ENCODE measurements around the gene STK24.

STK24 gene

GRCh38 chr13:98468929-98469328 lies 108.0 kb downstream of the STK24 start:
- TF ChIP-seq REST (IDR thresholded peaks at IDR 0.05; ENCODE audit: low read depth) (no peak), TEAD4 (IDR thresholded peaks at IDR 0.05) (no peak), FOXM1 (IDR thresholded peaks at IDR 0.05; ENCODE audit: borderline replicate concordance, low read depth) (no peak)

GRCh38 chr13:98468361-98468760 lies 108.5 kb downstream of the STK24 start:
- TF ChIP-seq TCF12 (IDR thresholded peaks at IDR 0.05; ENCODE audit: low read depth) (no peak), RAD21 (IDR thresholded peaks at IDR 0.05; ENCODE audit: low read depth) (0 out of 2 replicates have a peak, but pooled peaks have one; percentile 16)

GRCh38 chr13:98467263-98467985 lies 109.5 kb downstream of the STK24 start:
- TF ChIP-seq MAX (IDR thresholded peaks at IDR 0.05) (no peak), EGR1 (IDR thresholded peaks at IDR 0.05) (no peak), CREB1 (IDR thresholded peaks at IDR 0.05; ENCODE audit: low read depth) (no peak), ZBTB7A (IDR thresholded peaks at IDR 0.05; ENCODE audit: low read depth) (no peak), TEAD4 (IDR thresholded peaks at IDR 0.05) (no peak), EP300 (IDR thresholded peaks at IDR 0.05; ENCODE audit: borderline replicate concordance) (no peak), REST (IDR thresholded peaks at IDR 0.05; ENCODE audit: low read depth) (no peak), TCF12 (IDR thresholded peaks at IDR 0.05; ENCODE audit: low read depth) (no peak), YY1 (IDR thresholded peaks at IDR 0.05; ENCODE audit: low read depth) (no peak), NFIC (IDR thresholded peaks at IDR 0.05) (no peak), FOXM1 (IDR thresholded peaks at IDR 0.05; ENCODE audit: borderline replicate concordance, low read depth) (no peak), TAF1 (IDR thresholded peaks at IDR 0.05; ENCODE audit: low read depth) (no peak), RAD21 (IDR thresholded peaks at IDR 0.05; ENCODE audit: low read depth) (no peak), USF1 (IDR thresholded peaks at IDR 0.05) (no peak), CEBPB (IDR thresholded peaks at IDR 0.05) (no peak)

- TF ChIP-seq TEAD4 (IDR thresholded peaks at IDR 0.05): no peak
- TF ChIP-seq RAD21 (IDR thresholded peaks at IDR 0.05; ENCODE audit: low read depth): peak; percentile 48
These were observed 110.2 kb downstream of the STK24 start for GRCh38 chr13:98466634-98467236.

GRCh38 chr13:98462946-98463345 lies 114.0 kb downstream of the STK24 start:
- TF ChIP-seq USF1 (IDR thresholded peaks at IDR 0.05) (no peak), REST (IDR thresholded peaks at IDR 0.05; ENCODE audit: low read depth) (no peak), NFIC (IDR thresholded peaks at IDR 0.05) (no peak), ZBTB7A (IDR thresholded peaks at IDR 0.05; ENCODE audit: low read depth) (no peak), TAF1 (IDR thresholded peaks at IDR 0.05; ENCODE audit: low read depth) (no peak), CREB1 (IDR thresholded peaks at IDR 0.05; ENCODE audit: low read depth) (no peak), TEAD4 (IDR thresholded peaks at IDR 0.05) (no peak), FOXM1 (IDR thresholded peaks at IDR 0.05; ENCODE audit: borderline replicate concordance, low read depth) (no peak), TCF12 (IDR thresholded peaks at IDR 0.05; ENCODE audit: low read depth) (no peak), EP300 (IDR thresholded peaks at IDR 0.05; ENCODE audit: borderline replicate concordance) (no peak), YY1 (IDR thresholded peaks at IDR 0.05; ENCODE audit: low read depth) (no peak), MAX (IDR thresholded peaks at IDR 0.05) (no peak), EGR1 (IDR thresholded peaks at IDR 0.05) (no peak), CEBPB (IDR thresholded peaks at IDR 0.05) (no peak), RAD21 (IDR thresholded peaks at IDR 0.05; ENCODE audit: low read depth) (no peak)
